Measurements from ENCODE around the gene AGMO. TPM values are rescaled to one million over a fixed set of nuclear protein-coding genes. Genes with fewer than 3 reads are reported as not detected.

AGMO gene
- total RNA-seq, 1 experiment from 2014 or later: 13.2 TPM

DNA sequence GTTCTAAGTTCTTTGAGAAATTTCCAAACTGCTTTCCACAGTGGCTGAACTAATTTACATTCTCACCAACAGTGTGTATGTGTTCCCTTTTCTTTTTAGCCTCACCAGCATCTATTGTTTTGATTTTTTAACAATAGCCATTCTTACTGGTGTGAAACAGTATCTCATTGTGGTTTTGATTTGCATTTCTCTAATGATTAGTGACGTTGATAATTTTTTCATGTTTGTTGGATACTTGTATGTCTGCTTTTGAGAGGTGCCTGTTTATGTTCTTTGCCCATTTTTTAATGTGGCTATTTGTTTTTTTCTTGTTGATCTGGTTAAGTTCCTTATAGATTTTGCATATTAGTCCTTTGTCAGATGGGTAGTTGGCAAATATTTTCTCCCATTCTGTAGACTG lies 191.4 kb downstream of the AGMO start:
- CTCF ChIA-PET: no interaction called here
- intact Hi-C loops (cut with micrococcal nuclease; ENCODE audit: unreplicated experiment): no loop called here
- Mint-ChIP-seq H3K36me3 (ENCODE audit: insufficient read depth, unreplicated experiment) (no peaks in the 10 kb centered on the region), H3K4me3 (ENCODE audit: low read depth, unreplicated experiment) (no peak overlapping the region), H3K27me3 (ENCODE audit: unreplicated experiment) (no peaks in the 10 kb centered on the region), H3K4me1 (ENCODE audit: low read depth, unreplicated experiment) (no peaks in the 10 kb centered on the region), H3K9me3 (ENCODE audit: low read depth, unreplicated experiment) (no peaks in the 10 kb centered on the region), H3K27ac (ENCODE audit: unreplicated experiment) (no peak overlapping the region)
- TF ChIP-seq, protein P1, sequence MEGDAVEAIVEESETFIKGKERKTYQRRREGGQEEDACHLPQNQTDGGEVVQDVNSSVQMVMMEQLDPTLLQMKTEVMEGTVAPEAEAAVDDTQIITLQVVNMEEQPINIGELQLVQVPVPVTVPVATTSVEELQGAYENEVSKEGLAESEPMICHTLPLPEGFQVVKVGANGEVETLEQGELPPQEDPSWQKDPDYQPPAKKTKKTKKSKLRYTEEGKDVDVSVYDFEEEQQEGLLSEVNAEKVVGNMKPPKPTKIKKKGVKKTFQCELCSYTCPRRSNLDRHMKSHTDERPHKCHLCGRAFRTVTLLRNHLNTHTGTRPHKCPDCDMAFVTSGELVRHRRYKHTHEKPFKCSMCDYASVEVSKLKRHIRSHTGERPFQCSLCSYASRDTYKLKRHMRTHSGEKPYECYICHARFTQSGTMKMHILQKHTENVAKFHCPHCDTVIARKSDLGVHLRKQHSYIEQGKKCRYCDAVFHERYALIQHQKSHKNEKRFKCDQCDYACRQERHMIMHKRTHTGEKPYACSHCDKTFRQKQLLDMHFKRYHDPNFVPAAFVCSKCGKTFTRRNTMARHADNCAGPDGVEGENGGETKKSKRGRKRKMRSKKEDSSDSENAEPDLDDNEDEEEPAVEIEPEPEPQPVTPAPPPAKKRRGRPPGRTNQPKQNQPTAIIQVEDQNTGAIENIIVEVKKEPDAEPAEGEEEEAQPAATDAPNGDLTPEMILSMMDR (IDR thresholded peaks at IDR 0.05; ENCODE audit: unreplicated experiment): no peak
- BruUV-seq (replicated peaks): no TSS peak
- DNase-seq: no peak

DNA sequence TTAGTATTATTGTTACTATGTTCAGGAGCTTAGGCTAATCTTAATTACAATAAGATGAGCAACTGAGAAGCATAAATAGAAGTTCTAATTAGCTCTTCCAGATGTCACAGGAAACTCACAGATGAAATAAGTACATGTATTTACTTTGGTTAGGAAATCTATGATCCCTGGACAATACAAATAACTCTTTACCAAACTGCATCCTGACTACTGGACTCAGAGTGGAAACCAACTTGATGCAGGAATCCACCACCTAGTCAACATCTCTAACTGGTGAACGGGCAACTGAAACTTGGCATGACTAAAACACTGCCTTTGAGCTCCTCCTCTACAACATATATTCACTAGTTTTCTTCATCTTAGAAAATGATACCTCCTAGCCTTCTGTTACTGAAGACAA lies 193.2 kb downstream of the AGMO start:
- no TSS peak for BruUV-seq (replicated peaks)
- no peak for DNase-seq
- H3K36me3 Mint-ChIP-seq (ENCODE audit: insufficient read depth, unreplicated experiment): no peaks in the 10 kb centered on the region
- H3K4me3 Mint-ChIP-seq (ENCODE audit: low read depth, unreplicated experiment): no peak overlapping the region
- H3K4me1 Mint-ChIP-seq (ENCODE audit: low read depth, unreplicated experiment): no peaks in the 10 kb centered on the region
- no peak overlapping the region for H3K27ac Mint-ChIP-seq (ENCODE audit: unreplicated experiment)
- no peaks in the 10 kb centered on the region for H3K27me3 Mint-ChIP-seq (ENCODE audit: unreplicated experiment)
- intact Hi-C loops (cut with micrococcal nuclease; ENCODE audit: unreplicated experiment): no loop called here
- CTCF ChIA-PET: no interaction called here
- H3K9me3 Mint-ChIP-seq (ENCODE audit: low read depth, unreplicated experiment): no peaks in the 10 kb centered on the region
- TF ChIP-seq, protein P1 (IDR thresholded peaks at IDR 0.05; ENCODE audit: unreplicated experiment): no peak

DNA sequence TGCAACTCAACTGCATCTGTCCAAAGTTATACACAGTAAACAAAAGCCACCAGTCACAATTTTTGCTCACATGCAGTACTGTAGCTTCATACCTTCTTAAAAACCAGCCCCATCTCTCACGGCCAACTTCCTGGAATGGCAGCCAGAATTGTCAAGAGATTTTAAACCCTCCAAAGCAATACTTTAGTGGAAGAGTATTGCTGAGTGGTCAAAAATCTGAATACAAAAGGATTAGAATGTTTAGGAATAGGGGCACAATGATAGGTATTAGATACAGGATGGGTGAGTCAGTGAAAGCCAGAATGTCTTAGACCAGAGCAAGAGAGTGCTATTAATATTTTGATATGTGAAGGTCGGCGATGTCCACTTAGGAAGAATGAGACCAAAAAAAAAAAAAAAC lies 193.9 kb downstream of the AGMO start:
- no peak for DNase-seq
- BruUV-seq (replicated peaks): no TSS peak
- no peak overlapping the region for H3K4me3 Mint-ChIP-seq (ENCODE audit: low read depth, unreplicated experiment)
- H3K9me3 Mint-ChIP-seq (ENCODE audit: low read depth, unreplicated experiment): no peaks in the 10 kb centered on the region
- CTCF ChIA-PET: interaction anchor here (0.7 kb wide), 1 partner anchor 10 kb away, joined by 3 read pairs; no protein-coding TSS in a partner anchor
- no peaks in the 10 kb centered on the region for H3K4me1 Mint-ChIP-seq (ENCODE audit: low read depth, unreplicated experiment)
- intact Hi-C loops (cut with micrococcal nuclease; ENCODE audit: unreplicated experiment): no loop called here
- H3K27me3 Mint-ChIP-seq (ENCODE audit: unreplicated experiment): no peaks in the 10 kb centered on the region
- TF ChIP-seq, protein P1 (IDR thresholded peaks at IDR 0.05; ENCODE audit: unreplicated experiment): no peak
- no peaks in the 10 kb centered on the region for H3K36me3 Mint-ChIP-seq (ENCODE audit: insufficient read depth, unreplicated experiment)
- no peak overlapping the region for H3K27ac Mint-ChIP-seq (ENCODE audit: unreplicated experiment)

DNA sequence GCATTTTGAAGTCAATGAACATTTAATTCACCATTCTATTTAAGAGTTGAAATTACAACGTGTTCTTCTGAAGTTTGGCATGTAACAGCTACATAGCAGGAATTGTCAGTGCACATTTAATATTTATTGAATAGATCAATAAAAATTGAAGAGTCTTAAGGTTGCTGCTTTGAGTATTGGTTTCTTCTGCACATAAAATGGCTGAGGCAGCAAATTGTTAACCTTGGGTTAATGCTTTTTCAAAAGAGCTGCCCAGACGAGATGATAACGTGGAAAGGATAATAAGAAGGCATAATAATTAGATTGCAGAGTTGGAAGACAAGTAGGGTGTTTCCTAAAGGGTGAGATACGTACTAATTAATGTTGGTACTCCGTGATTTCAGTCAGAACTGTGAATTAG lies 203.7 kb downstream of the AGMO start:
- CTCF ChIA-PET: no interaction called here
- Mint-ChIP-seq H3K27me3 (ENCODE audit: unreplicated experiment) (no peaks in the 10 kb centered on the region), H3K36me3 (ENCODE audit: insufficient read depth, unreplicated experiment) (no peaks in the 10 kb centered on the region), H3K9me3 (ENCODE audit: low read depth, unreplicated experiment) (no peaks in the 10 kb centered on the region), H3K4me1 (ENCODE audit: low read depth, unreplicated experiment) (no peaks in the 10 kb centered on the region), H3K27ac (ENCODE audit: unreplicated experiment) (no peak overlapping the region), H3K4me3 (ENCODE audit: low read depth, unreplicated experiment) (no peak overlapping the region)
- DNase-seq: no peak
- intact Hi-C loops (cut with micrococcal nuclease; ENCODE audit: unreplicated experiment): no loop called here
- TF ChIP-seq, protein P1 (IDR thresholded peaks at IDR 0.05; ENCODE audit: unreplicated experiment): no peak
- BruUV-seq (replicated peaks): no TSS peak

Measured in Calu3 (cell line).